ENCODE results near the gene CALHM3.

CALHM3 gene

DNA sequence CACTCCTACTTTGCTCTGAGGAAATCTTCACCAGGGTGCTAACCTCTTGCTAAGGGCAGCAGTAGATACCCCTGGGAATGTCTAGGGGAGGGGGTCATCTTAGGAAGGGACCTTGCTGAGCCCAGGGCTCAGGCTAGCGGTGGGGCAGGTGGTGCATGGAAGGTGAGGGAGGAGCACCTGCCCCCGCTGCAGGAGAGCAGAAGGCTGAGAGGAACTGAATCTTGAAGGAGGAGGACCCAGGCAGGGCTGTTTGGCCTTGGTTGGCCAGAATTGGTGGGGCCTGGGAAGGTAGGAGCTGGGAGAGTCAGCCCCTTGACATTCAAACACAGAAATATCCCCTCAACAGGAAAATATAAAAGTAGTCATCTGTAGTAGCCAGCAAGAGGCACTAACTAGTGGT, 7.0 kb downstream of the CALHM3 start:
- DNase-seq: no peak

DNA sequence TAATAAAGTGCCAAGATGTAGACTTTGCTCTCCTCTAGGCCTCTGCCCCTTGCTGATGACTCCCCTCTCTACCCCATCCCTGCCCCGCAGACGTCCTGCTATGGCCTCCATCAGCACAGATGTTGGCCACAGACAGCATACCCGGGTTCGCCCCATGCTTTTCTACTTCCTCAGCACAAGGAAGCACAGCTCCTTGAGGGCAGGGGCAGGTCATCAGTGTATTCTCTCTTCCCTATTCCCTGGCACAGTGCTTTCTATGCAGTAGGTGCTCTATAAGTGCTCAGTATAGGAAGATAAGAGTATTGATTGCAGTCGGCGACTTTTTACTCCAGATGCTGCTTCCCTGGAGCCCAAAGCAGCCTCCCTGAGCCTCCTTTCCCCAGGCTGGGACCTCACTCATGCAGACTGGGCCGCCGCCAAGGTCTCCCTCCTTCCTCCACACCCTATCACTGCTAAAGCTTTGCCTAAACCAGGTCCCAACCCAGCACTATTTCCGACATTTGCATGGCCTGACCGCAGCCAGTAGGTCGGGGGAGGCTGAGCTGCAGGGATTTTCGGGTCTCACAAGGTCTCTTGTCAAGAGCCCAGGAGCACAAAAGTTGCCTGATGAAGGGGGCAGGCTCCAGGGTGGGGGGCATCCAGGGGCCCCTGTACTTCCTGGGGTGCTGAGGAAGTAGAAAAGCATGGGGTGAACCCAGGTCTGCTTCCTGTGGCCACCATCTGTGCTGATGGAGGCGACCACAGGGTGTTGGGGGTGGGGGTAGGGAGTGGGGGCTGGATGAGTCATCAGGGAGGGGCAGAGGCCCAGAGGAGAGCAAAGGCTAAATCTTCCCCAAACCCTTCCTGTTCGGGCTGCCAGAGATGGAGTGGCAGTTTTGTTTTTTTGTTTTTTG, 8.0 kb downstream of the CALHM3 start:
- no peak for DNase-seq

DNA sequence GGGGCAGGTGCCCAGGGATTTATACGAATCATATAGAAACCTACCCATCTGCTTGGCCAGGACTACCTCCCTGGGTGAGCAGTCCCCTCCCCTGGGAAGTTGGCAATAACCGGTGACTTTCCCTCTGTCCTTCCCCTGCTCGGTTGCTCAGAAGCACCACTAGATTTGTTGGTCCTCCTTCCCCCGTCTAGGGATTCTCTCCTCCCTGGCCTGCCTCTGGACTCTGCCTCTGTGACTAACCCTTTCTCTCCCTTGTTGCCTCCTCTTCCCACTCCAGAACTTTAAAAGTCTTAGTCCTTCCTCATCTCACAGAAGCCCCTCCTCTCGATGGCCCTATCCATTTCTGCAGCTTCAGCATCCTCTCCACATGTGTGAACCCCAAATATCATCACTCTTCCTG, 9.8 kb downstream of the CALHM3 start:
- no peak for DNase-seq

DNA sequence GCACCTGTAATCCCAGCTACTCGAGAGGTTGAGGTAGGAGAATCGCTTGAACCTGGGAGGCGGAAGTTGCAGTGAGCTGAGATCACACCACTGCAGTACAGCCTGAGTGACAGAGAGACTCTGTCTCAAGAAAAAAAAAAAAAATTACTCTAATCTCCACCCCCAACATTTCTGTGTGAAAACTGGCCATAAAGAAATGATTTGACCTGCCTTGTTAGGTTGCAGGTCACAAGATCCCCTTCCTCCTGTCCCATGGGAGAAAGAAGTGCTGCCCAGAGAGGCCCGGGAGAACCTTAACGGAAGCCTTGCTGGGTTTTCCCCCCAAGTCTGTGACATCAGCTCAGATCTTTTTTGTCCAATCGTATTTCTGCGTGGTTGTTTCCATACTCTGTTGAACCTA, 11.6 kb downstream of the CALHM3 start:
- no peak for DNase-seq

DNA sequence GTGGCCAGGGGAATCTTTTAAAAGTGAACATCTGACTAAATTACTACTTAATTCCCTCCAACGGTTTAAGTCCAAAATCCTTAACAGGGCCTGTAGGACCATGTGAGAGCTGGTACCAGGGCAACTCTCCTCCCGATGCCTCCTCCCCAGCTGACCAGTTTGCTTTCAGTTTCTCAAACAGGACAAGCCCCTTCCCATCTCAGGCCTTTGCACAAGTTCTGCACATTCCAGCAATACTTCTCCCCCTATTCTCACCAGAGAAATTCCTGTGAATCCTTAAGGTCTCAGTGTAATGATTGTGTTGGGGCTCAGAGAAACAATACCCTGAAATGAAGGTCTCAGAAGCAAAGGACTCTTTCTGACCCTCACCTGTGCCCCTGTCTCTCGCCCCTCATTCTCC, 12.3 kb downstream of the CALHM3 start:
- DNase-seq: no peak

DNA sequence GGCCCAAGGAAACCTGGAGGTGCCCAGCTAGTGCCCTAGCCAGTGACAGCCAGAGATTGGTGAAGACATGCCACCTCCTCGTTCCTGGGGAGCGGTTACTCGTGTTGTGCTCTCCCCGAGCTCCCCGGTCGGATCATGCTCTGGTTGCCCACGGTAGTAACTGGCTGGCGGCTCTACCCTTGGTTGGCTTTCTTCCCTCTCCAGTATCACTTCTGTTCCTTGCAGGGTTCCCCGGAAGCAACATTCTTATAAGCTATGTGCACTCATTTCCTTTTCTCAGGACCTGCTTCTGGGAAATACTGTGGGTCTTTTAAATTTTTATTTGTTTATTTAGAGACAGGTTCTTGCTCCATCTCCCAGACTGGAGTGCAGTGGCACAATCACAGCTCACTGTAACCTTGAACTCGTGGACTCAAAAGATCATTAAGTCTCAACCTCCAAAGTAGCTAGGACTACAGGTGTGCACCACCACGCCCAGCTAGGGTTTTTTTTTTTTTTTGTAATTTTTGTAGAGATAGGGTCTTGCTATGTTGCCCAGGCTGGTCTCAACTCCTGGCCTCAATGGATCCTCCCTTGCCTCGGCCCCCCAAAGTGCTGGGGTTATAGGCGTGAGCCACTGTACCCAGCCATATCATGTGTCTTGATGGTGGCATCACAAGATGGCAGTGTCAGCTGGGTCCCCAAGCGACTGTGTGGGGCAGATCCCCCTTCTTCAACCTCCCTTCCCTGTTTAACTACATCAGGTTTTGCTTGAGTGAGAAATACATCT, 13.4 kb downstream of the CALHM3 start:
- DNase-seq: no peak

DNA sequence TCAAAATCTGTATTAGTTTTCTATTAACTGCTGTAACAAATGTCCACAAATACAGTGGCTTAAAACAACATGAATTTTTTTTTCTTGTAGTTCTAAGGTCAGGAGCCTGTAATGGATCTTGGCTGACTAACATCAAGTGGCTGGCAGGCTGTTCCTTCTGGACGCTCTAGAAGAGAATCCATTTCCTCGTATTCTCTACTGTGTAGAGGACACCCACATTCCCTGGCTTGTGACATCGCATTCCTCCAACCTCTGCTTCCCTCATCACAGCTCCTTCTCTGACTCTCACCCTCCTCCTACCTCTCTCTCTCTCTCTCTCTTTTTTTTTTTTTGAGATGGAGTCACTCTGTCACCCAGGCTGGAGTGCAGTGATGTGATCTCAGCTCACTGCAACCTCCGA, 15.5 kb downstream of the CALHM3 start:
- DNase-seq: no peak

DNA sequence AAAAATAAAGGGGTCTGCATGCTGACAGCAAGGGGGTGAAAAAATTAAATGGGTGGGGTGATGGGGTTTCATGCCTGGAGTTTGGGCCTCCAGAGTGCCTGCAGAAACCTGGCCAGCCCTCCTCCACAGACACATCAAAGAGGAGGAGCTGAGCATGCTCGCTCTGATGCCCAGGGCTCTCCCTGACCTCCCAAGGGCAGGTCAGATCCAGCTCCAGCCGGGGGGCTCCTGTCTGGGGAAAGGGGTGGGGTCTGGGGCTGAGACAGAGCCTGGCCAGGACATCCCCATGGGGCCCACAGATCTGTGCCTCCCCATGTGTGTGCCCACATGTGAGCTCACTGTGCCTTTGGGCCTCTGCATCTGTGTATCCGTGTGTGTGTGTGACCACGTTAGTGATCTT, 19.4 kb downstream of the CALHM3 start:
- no peak for DNase-seq

DNA sequence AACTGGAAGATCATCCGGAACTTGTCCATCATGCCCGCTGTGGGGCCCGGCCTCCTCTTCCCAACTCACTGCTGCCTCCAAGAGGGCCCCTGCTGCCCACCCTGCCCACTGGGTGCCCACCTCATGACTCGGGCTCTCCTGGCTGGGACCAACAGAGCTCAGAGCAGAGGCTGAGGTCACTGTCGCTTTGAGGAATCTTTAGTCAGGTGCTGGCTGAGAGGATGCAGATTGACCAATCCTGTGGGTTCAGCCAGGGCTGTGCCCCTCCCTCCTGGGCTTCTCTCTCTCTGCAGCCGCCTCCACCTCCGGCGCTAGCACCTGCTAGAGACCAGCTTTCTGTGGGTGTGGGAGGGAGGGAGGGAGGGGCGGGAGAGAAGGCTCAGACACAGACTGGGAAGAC, 20.3 kb downstream of the CALHM3 start, which contains the start of gene CALHM1:
Gene CALHM1 (minus strand): TSS at position 181 of the 400 bp plus-strand sequence. CDS start 149 bp downstream, at position 32.
- DNase-seq: peak; percentile 46

DNA sequence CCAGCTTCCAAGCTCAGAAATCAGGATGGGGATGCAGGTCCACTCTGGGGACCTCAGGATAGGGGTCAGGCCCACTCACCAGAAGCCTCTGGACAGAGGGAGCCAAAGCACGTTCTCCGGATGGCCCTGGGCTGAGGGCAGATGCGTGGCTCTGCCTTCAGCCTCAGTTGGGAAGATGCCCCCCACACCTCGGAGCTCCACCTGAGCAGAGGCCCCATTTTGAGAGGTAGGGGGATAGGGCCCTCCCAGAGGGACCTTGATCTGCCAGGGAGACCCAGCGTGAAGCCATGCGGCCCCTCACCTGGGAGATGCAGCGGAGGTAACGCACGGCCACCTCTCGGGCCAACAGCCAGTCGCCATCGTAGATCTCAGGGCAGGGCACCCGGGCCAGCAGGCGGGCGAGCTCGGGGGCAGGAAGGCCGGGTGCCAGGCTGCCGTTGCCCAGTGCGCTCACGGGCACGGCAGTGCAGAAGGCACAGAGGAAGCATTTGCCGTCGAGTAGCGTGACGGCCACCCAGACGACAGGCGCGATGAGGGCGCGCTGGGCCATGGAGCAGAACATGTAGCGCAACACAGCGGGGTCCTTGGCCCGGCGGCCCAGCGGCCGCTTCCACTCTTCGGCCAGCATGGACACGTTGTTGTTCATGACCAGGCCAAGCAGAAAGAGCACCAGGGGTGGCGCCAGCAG, 21.0 kb downstream of the CALHM3 start:
- no peak for DNase-seq

DNA sequence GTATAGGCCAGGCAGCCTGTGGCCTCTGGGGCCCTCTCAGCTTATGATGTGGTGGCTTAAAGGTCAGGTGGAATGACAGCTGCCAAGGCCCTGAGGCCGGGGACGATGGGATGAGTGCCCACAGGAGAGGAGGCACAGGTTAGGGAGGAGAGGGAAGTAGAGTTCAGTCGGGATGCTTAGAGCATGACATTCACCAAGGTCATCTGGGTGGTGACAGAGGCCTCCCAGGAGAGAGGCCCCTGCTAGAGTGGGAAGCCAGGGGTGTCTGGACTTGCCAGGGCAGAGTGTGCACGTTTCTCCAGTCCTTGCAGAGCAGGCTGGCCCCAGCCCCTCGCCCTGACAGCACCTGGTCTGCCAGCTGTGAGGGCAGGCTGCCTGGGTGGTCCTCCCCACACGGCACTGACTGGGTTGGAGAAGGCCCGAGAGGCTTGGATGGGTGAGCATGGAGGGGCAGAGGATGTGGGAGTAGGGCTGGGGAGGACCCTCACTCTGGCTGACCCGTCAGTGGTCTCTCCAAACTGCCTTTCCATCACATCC, 21.8 kb downstream of the CALHM3 start:
- DNase-seq: no peak

DNA sequence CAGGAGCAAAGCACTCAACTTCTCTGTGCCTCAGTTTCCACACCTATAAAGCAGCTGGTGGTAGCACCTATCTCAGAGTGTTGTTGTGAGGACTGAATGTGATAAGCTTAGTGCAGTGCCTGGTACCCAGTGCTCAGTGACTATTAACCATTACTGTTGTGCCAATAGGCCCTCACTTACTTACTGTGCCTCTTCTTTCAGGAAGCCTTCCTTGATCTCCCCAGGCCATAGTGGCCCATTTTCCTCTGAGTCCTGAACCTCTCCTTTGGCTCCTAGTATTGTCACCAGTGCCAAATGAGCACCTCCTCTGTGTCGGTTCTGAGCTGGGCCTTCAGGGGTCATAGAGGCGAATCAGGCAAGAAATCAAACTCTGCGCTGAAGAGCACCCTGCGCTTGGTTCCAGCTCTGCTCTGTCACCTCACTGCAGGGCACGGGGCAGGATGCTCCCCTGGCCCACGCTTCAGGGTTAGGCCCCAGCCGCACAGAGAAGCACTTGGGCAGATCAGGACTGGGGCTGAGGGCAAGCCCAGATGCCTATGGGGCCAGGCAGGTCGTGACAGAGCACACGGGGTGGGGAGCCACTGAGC, 22.9 kb downstream of the CALHM3 start:
- no peak for DNase-seq

DNA sequence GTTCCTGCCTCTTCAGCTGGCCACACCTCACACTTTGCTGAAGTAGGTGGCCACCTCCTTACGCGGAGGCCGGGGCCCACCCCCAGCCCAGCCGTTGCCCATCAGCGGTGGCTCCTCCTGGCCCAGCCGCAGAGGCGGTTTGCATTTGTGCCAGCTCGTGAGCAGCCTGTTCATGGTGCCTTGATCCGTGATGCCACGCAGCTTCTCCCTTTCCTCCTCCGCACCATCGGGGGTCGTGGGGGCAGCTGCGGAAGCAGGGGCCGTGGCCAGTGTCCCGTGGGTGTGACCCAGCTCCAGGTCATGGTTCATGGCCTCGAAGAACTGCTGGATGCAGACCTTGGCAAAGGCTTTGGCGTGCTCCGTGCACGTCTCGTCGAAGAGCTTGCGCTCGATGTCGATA, 23.8 kb downstream of the CALHM3 start:
- DNase-seq: no peak

DNA sequence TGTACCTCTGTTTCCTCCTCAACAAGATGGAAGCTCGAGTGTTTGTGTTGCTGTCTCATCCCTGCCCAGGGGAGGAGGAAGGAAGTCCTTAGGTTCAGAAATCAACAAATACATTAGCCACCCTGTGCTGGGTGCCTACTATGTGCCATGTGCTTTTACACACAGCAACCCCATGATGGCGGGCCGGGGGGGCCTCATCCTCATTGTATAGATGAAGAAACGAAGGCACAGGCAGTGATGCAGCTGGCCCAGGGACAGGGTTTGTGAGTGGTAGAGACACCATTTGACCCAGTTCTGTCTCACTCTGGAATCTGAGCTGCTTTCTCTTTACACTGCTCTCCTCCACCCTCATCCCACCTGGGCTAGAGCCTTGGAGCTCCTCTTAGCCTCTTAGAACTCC, 25.0 kb downstream of the CALHM3 start:
- DNase-seq: no peak

DNA sequence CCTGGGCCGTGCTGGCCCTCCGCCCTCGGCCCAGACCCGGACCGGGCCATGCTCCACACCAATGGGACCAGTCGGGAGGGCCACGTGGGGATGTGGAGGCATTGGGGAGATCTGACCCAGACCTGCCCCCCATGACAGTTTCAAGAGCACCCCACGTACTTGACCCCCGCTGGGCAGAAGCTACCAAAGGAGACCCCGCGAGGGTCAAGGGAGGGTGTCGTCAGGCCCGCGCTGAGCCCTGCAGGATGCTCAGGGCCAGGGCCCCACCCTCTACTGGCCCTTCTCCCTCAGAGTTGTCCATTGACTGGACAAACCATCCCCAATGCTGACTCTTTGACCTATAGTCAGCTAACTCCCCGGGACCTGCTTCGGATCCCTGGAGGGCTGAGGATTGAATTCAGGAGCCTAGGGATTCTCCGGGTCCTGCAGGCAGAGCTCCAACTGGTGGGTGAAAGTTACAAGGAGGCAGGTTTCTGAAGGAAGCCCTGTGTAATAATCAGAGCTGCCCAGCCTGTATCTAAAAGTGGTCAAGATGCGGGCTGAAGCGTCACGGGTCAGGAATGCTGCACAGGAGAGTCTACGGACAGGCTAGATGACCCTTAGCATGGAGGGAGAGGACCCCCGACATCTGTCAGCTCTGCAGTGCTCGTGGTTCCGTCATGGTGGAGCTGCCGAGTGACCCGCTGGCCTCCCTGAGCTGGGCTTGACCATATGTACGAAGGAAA, 26.4 kb downstream of the CALHM3 start:
- DNase-seq: no peak

DNA sequence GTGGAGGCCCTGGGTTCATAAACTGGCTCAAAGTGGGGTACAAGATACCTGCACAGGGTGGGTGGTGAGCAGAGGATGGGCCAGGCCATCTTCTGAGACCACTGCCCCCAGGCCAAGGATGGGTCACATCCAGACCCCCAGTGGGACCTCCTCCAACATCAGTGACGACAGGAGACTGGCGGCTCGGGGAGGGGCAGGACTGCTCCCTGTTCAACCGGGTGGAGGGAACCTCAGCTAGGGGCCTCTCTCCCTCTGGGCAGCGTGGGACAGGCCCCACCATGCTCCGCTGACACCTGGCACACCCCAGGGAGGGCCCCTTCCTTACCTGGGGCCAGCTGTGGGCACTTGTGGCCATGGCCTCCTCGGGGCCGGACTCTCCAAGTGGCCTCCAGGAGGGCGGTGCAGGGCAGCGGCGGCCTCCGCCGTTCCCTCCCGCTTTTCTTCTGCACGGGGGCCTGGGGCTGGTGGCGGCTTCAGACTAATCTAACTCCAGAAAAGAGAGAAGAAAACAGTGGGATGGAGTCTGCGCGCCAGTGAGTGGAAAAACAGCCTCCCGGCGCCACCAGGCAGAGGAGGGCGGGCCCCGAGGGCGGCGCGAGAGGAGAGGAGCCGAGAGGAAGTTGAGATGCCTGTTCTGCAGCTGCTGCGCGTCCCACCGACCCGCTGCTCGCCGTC, 27.1 kb downstream of the CALHM3 start, which contains the start of gene CALHM2:
Gene CALHM2 (minus strand): TSS at position 540 of the 675 bp plus-strand sequence. CDS start 2,429 bp downstream, outside the sequence.
- DNase-seq: peak; percentile 52

DNA sequence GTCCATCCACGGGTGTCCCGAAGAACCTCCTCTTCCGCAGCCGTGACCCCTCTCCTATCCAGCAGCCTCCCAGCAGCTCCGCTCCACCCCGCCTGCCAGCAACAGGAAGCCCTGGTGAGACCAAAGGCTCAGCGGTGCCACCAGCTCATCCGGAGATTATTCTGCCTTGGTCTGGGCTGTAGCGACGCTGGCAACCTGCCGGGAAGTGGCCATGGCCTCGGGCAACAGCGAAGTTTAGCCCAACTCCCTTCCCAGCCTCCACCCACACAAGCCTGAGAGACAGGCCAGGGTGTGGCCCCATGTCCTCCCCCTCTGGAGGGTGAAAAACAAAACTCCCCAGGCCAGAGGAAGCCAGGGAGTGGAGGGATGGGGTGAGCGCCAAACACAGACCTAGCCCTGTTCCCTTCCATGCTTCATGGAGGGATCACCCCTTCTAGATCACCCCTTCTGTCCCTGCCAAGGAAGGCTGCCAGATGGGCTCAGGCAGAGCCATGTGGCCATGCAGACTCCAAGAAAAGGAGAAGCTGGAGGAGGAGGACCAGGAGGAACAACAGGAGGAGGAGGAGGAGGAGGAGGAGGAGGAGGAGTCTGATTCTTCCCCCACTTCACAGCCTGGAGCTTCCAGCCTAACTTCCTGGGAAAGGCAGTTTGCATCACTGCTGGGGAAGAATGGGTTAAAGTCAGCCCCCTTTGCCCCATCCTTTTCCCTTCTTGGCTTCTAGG, 27.8 kb downstream of the CALHM3 start:
- peak; percentile 34 for DNase-seq

DNA sequence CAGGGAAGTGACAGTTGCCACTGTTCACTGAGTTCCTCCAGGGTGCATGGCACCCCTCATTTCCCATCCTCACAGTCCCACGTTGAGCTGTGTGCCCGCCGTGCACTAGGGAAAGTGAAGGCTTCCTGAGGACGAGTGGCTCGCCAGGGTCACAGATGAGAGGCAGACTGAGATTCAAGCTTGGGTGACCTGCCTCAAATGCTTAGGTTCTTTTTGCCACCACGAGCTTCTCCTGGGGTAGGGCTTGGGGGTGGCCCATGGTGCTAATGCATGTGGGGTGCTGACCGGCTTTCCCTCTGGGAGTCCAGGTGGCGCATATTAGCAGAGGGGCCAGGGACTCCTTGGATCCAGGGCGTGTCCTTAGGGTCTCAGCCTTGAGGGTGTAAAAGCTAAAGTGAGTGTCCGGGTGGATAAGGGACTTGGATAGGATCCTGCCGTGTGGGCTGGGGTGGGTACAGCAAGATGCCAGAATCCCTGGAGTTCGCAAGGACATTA, 28.8 kb downstream of the CALHM3 start:
- DNase-seq: no peak

DNA sequence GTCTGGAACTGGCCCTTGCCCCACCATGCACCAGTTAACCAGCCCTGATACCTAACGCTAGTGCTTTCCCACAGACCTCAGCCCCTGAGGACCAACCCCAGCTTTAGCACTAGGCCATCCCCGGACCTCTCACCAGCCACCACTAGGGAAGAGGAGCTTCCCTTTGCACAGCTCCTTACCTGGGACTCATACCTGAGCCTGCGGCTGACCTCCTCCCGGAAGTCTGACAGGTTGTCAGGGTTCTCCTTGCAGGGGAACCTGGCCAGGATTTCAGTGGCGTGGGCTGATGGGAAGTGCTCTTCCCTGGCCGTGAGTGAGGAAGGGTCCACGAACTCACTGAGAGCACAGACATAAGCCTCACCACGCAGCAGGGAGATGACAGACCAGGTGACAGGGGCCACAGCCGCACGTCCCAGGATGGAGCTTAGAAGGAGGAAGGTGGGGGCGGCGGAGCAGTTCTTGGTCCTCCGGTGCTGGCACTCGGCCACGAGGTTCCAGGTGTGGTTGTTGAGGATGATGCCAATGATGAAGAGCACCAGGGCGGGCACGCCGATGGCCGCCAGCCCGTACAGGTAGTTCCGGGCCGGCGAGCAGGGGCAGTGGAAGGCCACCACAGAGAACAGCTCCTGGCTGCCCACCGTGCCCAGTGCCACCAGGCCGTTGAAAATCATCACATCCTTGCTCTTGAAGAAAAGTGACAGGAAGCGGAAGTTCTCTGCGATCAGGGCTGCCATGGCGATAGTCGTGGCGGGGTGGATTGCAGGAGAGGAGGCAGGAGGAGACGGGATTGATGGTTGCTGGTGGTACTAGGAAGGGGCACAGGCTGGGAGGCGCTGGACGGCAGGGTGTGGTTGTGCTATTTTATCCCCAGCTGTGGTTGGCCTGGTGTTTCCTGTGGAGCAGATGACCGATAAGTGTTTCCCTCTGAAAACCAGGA, 29.6 kb downstream of the CALHM3 start:
- DNase-seq: no peak
